Endothelial cell of umbilical vein (primary cell): Measurements from ENCODE around the gene CFL1. TPM values are rescaled to one million over a fixed set of nuclear protein-coding genes. Genes with fewer than 3 reads are reported as not detected.

Experiments
- BruUV-seq: library from RNA; stranded (reverse); fragments of 400-500 nt; replicated peaks from 2 replicates; lab custom pipeline; 2021; lab: Mats Ljungman, UMichigan
- CTCF ChIA-PET: fragments of 300-600, 350-600 bp; sonication (Branson Sonifier 250); formaldehyde crosslinking; loops from one replicate; lab custom pipeline; 2021; ENCODE audit warnings: antibody characterized with exemption, inconsistent platforms; lab: Charles Lee
- POLR2A ChIA-PET: fragments of 300-600, 350-600 bp; sonication (Branson Sonifier 250); formaldehyde crosslinking; loops from one replicate; lab custom pipeline; 2021; ENCODE audit warnings: antibody characterized with exemption, inconsistent platforms; lab: Charles Lee
- DNase-seq: peaks from one replicate; pipeline ENCODE4 v3.0.0-alpha.2; 2011; ENCODE audit warnings: low read depth, low spot score
- FAIRE-seq: peaks from 2 replicates; lab custom pipeline; 2011; peaks lifted over from hg19 to GRCh38; lab: Jason Lieb, UNC
- H2AFZ ChIP-seq: 2 replicates; pipeline ENCODE4 v1.6.0; 2012; ENCODE audit warnings: low read depth, low read length, control low read depth, inconsistent platforms
- H3K27ac ChIP-seq: 2 replicates; pipeline ENCODE4 v1.5.1; 2011; ENCODE audit warnings: low read depth, mild to moderate bottlenecking, control low read depth, low read length, moderate library complexity; ENCODE audit not compliant: insufficient read depth
- H3K27me3 ChIP-seq, 2 experiments: 2 replicates each; pipeline versions ENCODE4 v1.6.0 to v1.6.1; 2011; ENCODE audit warnings: low read length in 2 of 2, mixed read lengths in 1 of 2; ENCODE audit not compliant: control insufficient read depth in 2 of 2, insufficient read depth in 2 of 2
- H3K36me3 ChIP-seq, 2 experiments: 2 replicates in 1 of 2; 3 replicates in 1 of 2; pipeline ENCODE4 v1.5.1; 2011; ENCODE audit warnings: low read length in 2 of 2, mild to moderate bottlenecking in 1 of 2, moderate library complexity in 1 of 2; ENCODE audit not compliant: control insufficient read depth in 2 of 2, insufficient read depth in 2 of 2; ENCODE audit errors: extremely low read depth in 1 of 2
- H3K4me1 ChIP-seq: 3 replicates; pipeline ENCODE4 v1.5.1; 2011; ENCODE audit warnings: mild to moderate bottlenecking, low read length; ENCODE audit not compliant: control insufficient read depth, insufficient read depth; ENCODE audit errors: extremely low read depth
- H3K4me2 ChIP-seq: 2 replicates; pipeline ENCODE4 v1.6.1; 2011; ENCODE audit warnings: low read length, control low read depth, mixed read lengths; ENCODE audit not compliant: insufficient read depth
- H3K4me3 ChIP-seq, 3 experiments: fragments of 200-600 bp in 1 of 3; sonication (generic), shearing (Covaris generic) in 1 of 3; replicated peaks in 1 of 3; 2 replicates each; pipeline ENCODE4 v1.5.1; 2011 to 2016; ENCODE audit warnings: control low read depth in 3 of 3, low read length in 3 of 3, mild to moderate bottlenecking in 2 of 3, inconsistent platforms in 1 of 3, low read depth in 1 of 3, moderate library complexity in 1 of 3; ENCODE audit not compliant: insufficient read depth in 1 of 3
- H3K79me2 ChIP-seq: 2 replicates; pipeline ENCODE4 v1.6.0; 2012; ENCODE audit warnings: low read length, inconsistent platforms; ENCODE audit not compliant: control insufficient read depth, insufficient read depth
- H3K9ac ChIP-seq: replicated peaks from 2 replicates; pipeline ENCODE3; 2011; ENCODE audit warnings: low read length, control low read depth; ENCODE audit not compliant: insufficient read depth; ENCODE audit errors: extremely low read depth
- H3K9me1 ChIP-seq: replicated peaks from 3 replicates; pipeline ENCODE4 v1.6.0; 2011; ENCODE audit warnings: mild to moderate bottlenecking, low read length; ENCODE audit not compliant: control insufficient read depth, insufficient read depth; ENCODE audit errors: extremely low read depth
- H3K9me3 ChIP-seq: replicated peaks from 2 replicates; pipeline ENCODE4 v1.5.1; 2012; ENCODE audit warnings: low read length, inconsistent platforms; ENCODE audit not compliant: control insufficient read depth, insufficient read depth
- H4K20me1 ChIP-seq: replicated peaks from 2 replicates; pipeline ENCODE3; 2011; ENCODE audit warnings: mild to moderate bottlenecking, low read length; ENCODE audit not compliant: control insufficient read depth, insufficient read depth; ENCODE audit errors: extremely low read depth
- CTCF ChIP-seq, 2 donors: IDR thresholded peaks; 1 replicate in 1 of 2; 2 replicates in 1 of 2; pipeline ENCODE4 v1.5.1; 2011; ENCODE audit warnings: low read length in 2 of 2, mild to moderate bottlenecking in 2 of 2, moderate library complexity in 2 of 2, control low read depth in 1 of 2, inconsistent platforms in 1 of 2, low read depth in 1 of 2; ENCODE audit not compliant: insufficient read depth in 1 of 2; ENCODE audit errors: extremely low read depth in 1 of 2
- EZH2 ChIP-seq: IDR thresholded peaks from 2 replicates; pipeline ENCODE4 v1.6.1; 2012; ENCODE audit warnings: borderline replicate concordance, low read depth, mild to moderate bottlenecking, moderate library complexity, low read length, inconsistent platforms; ENCODE audit not compliant: severe bottlenecking
- FOS ChIP-seq: IDR thresholded peaks from 2 replicates; pipeline ENCODE4 v1.6.1; 2011; ENCODE audit warnings: mild to moderate bottlenecking, low read length, moderate library complexity, borderline replicate concordance; ENCODE audit not compliant: insufficient read depth
- GATA2 ChIP-seq: IDR thresholded peaks from 2 replicates; pipeline ENCODE4 v1.7.0; 2011; ENCODE audit warnings: low read depth, mild to moderate bottlenecking, moderate library complexity, mixed read lengths, low read length; ENCODE audit not compliant: insufficient read length, insufficient read depth
- JUN ChIP-seq: IDR thresholded peaks from 2 replicates; pipeline ENCODE4 v1.6.1; 2011; ENCODE audit warnings: borderline replicate concordance, low read depth; ENCODE audit not compliant: insufficient read length, insufficient read depth
- MAX ChIP-seq: IDR thresholded peaks from 2 replicates; pipeline ENCODE4 v1.6.1; 2011; ENCODE audit not compliant: insufficient read depth, insufficient read length
- MYC ChIP-seq: IDR thresholded peaks from one replicate; pipeline ENCODE4 v1.6.1; 2011; ENCODE audit warnings: mild to moderate bottlenecking, low read depth, low read length
- POLR2A ChIP-seq: IDR thresholded peaks from 2 replicates; pipeline ENCODE4 v1.6.1; 2012; ENCODE audit warnings: low read depth, mild to moderate bottlenecking, control low read depth, low read length
- POLR2AphosphoS5 ChIP-seq: IDR thresholded peaks from 2 replicates; pipeline ENCODE4 v1.6.1; 2012; ENCODE audit warnings: low read depth, mild to moderate bottlenecking, control low read depth, low read length, moderate library complexity; ENCODE audit not compliant: insufficient read depth
- dilution Hi-C: fragments of 300-500 bp; cut with MboI; formaldehyde crosslinking; loops from one replicate; pipeline ENCODE4 v1.15.0; 2019; ENCODE audit warnings: low sequenced_read_pairs; ENCODE audit not compliant: extremely low pct_ligation_motif_present
- intact Hi-C: fragments of 100-400 bp; cut with micrococcal nuclease; formaldehyde crosslinking; loops from one replicate; pipeline ENCODE4 v1.10.0; 2022
- polyA plus RNA-seq, 4 experiments: library from polyadenylated mRNA; depleted of rRNA in 3 of 4; stranded (reverse) in 3 of 4; unstranded in 1 of 4; fragments of >200 nt; gene quantifications; 2 replicates each; pipeline versions ENCODE4 v1.2.1 to v1.2.3, GENCODE V29; 2011 to 2012; ENCODE audit warnings: missing spikeins in 1 of 4
- total RNA-seq: library from RNA; stranded (reverse); gene quantifications from 2 replicates; pipeline ENCODE4 v1.2.3, GENCODE V29; 2021

CFL1 gene
- total and polyA plus RNA-seq, 2 donors (not counting 3 experiments of a cell fraction or from before 2014, with no cell fraction given): 1,844 to 2,403 TPM

DNA sequence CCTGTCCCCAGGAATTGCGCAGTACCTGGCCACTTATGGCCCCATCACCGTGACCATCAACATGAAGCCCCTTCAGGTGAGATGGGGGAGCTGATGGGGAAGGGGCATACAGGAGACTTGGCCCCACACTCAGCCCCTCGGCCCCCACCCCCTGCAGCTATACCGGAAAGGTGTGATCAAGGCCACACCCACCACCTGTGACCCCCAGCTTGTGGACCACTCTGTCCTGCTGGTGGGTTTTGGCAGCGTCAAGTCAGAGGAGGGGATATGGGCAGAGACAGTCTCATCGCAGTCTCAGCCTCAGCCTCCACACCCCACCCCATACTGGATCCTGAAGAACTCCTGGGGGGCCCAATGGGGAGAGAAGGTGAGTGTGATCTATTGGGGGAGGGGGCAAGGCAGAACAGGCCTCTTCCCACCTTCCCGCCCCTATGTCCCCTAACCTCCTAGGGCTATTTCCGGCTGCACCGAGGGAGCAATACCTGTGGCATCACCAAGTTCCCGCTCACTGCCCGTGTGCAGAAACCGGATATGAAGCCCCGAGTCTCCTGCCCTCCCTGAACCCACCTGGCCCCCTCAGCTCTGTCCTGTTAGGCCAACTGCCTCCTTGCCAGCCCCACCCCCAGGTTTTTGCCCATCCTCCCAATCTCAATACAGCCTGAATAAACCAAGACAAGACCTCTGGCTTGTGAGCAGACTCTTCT, 25.2 kb upstream of the CFL1 start:
- DNase-seq: no peak
- Histone ChIP-seq H3K27ac (no peak overlapping the region), H4K20me1 (no peaks in the 10 kb centered on the region), H3K9ac (no peak overlapping the region), H3K4me3 (no peak overlapping the region), H3K27me3 (no peaks in the 10 kb centered on the region), H3K36me3 (peaks cover 4 to 30% of the 10 kb centered on the region in 2 experiments), H2AFZ (no peak overlapping the region), H3K9me1 (no peaks in the 10 kb centered on the region), H3K9me3 (no peaks in the 10 kb centered on the region), H3K4me2 (no peak overlapping the region), H3K79me2 (peaks cover 11% of the 10 kb centered on the region), H3K4me1 (peaks cover 11% of the 10 kb centered on the region)
- no peak for TF ChIP-seq GATA2
- ChIA-PET POLR2A (no interaction called here), CTCF (interaction anchor here (1.6 to 3.4 kb wide), 7 partner anchors 9 to 139 kb away, joined by 8 to 115 read pairs (median 19); partner anchors contain the start of genes CFL1, EFEMP2 and MUS81)
- FAIRE-seq: no peak
- intact Hi-C loops (no loop called here), dilution Hi-C loops (no loop called here)
- BruUV-seq: no TSS peak

DNA sequence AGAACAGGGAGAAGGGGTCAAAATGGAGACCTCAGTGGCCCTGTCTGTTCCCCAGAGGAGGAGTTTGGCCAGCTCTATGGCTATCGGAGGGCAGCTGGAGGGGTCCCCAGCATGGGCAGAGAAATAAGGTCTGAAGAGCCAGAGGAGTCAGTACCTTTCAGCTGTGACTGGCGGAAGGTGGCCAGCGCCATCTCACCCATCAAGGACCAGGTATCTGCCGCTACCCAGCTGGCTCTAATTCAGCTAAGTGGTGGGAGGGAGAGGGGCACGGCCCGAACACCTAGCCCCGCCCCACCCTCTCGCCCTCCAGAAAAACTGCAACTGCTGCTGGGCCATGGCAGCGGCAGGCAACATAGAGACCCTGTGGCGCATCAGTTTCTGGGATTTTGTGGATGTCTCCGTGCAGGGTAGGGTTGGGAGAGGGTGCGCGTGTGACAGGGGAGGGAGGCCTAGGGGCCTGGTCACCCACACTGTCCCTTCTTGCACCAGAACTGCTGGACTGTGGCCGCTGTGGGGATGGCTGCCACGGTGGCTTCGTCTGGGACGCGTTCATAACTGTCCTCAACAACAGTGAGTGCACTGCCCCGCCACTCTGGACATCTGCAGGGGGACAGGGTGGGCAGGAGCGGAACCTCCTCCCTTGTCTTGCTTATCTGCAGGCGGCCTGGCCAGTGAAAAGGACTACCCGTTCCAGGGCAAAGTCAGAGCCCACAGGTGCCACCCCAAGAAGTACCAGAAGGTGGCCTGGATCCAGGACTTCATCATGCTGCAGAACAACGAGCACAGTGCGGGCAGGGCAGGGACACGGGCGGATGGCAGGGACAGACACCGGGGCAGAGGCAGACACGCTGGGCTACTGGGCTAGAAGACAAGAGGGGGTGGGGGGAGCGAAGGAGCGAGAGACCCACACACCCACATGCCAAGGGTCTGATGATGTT, 24.4 kb upstream of the CFL1 start:
- dilution Hi-C loops (no loop called here), intact Hi-C loops (no loop called here)
- no peak overlapping the region for H3K4me3 ChIP-seq
- no peaks in the 10 kb centered on the region for H3K9me3 ChIP-seq
- CTCF ChIA-PET: interaction anchor here (1.1 to 1.8 kb wide), 2 partner anchors 22 to 103 kb away, joined by 3 to 4 read pairs; partner anchors contain the start of gene MUS81
- no peak for TF ChIP-seq MYC
- no peak for TF ChIP-seq POLR2A
- no peak for TF ChIP-seq POLR2AphosphoS5
- TF ChIP-seq GATA2: no peak
- no peak for TF ChIP-seq FOS
- TF ChIP-seq CTCF (IDR thresholded peaks at IDR 0.05; ENCODE audit: extremely low read depth in 1 of 2, insufficient read depth in 1 of 2, low read depth in 1 of 2, low read length in 2 of 2): no peak
- no peak for TF ChIP-seq EZH2
- no peak for TF ChIP-seq JUN
- no peak for TF ChIP-seq MAX
- H2AFZ ChIP-seq: no peak overlapping the region
- no peak overlapping the region for H3K27ac ChIP-seq
- peaks cover 4 to 30% of the 10 kb centered on the region in 2 experiments for H3K36me3 ChIP-seq
- H4K20me1 ChIP-seq: no peaks in the 10 kb centered on the region
- no peaks in the 10 kb centered on the region for H3K27me3 ChIP-seq
- DNase-seq (no peak), FAIRE-seq (no peak)
- no peak overlapping the region for H3K9ac ChIP-seq
- no peak overlapping the region for H3K4me2 ChIP-seq
- POLR2A ChIA-PET: interaction anchor here (0.5 kb wide), 1 partner anchor 373 kb away, joined by 4 read pairs; no protein-coding TSS in a partner anchor
- no peaks in the 10 kb centered on the region for H3K9me1 ChIP-seq
- H3K4me1 ChIP-seq: peaks cover 6% of the 10 kb centered on the region
- no TSS peak for BruUV-seq
- H3K79me2 ChIP-seq: peaks cover 6% of the 10 kb centered on the region
